ENCODE measurements around the gene GOT2.

The GOT2 gene

GRCh38 chr16:58733248-58733670 is 857 bp downstream of the GOT2 start:
- TF ChIP-seq CTCF (conservative IDR thresholded peaks at IDR 0.05; ENCODE audit: control insufficient read depth, insufficient read depth, low read depth, low read length), result no peak
- peak overlapping the region; percentile 85 for H3K4me3 ChIP-seq (ENCODE audit: control insufficient read depth, low read depth, low read length)
- peak; percentile 36 for DNase-seq (ENCODE audit: low read depth)

DNA sequence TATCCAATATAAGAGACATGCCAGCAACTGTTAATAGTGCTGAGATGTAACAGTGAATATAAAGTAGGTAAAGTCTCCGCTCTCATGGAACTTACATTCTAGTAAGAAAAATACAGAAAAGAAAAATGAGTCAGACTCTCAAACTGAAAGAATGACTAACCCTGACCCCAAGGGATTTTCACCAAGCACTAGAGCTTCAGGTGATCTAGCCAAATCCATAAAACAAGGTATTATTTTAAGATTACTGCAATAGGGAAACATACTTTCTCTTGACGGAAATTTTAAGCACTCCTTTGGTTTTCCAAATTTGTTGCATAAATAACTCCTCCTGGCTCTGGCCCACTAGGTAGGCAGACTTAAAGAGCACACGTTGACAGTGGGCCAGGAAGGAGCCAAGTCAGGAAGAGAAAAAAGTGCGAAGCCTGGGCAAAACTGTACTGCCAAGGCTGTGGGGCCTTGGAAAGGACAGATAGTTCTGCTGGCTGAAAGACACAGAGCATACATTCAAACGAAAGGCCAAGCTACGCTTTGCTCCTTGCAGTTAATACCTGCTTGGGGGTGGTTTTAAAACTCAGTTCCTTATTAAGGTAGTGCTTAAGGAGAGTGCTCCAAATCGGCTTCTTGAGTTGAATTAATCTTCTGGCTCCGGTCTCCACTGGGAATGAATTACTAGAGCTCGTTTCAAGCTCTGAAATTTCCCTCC is 1.4 kb downstream of the GOT2 start:
- no peak for TF ChIP-seq CTCF (conservative IDR thresholded peaks at IDR 0.05; ENCODE audit: control insufficient read depth, insufficient read depth, low read depth, low read length)
- DNase-seq (ENCODE audit: low read depth), result peak; percentile 80
- H3K4me3 ChIP-seq (ENCODE audit: control insufficient read depth, low read depth, low read length), result peak overlapping the region; percentile 85

- no peak overlapping the region for H3K4me3 ChIP-seq (ENCODE audit: control insufficient read depth, low read depth, low read length)
- DNase-seq (ENCODE audit: low read depth), result no peak
- TF ChIP-seq CTCF (conservative IDR thresholded peaks at IDR 0.05; ENCODE audit: control insufficient read depth, insufficient read depth, low read depth, low read length), result no peak
Measured at GRCh38 chr16:58730724-58731370, 3.3 kb downstream of the GOT2 start.

- TF ChIP-seq CTCF (conservative IDR thresholded peaks at IDR 0.05; ENCODE audit: control insufficient read depth, insufficient read depth, low read depth, low read length), result no peak
- DNase-seq (ENCODE audit: low read depth), result no peak
- no peak overlapping the region for H3K4me3 ChIP-seq (ENCODE audit: control insufficient read depth, low read depth, low read length)
Measured at GRCh38 chr16:58727796-58728568, 6.1 kb downstream of the GOT2 start.

GRCh38 chr16:58727028-58727781 is 6.9 kb downstream of the GOT2 start:
- no peak for TF ChIP-seq CTCF (conservative IDR thresholded peaks at IDR 0.05; ENCODE audit: control insufficient read depth, insufficient read depth, low read depth, low read length)
- H3K4me3 ChIP-seq (ENCODE audit: control insufficient read depth, low read depth, low read length), result no peak overlapping the region
- DNase-seq (ENCODE audit: low read depth), result no peak

DNA sequence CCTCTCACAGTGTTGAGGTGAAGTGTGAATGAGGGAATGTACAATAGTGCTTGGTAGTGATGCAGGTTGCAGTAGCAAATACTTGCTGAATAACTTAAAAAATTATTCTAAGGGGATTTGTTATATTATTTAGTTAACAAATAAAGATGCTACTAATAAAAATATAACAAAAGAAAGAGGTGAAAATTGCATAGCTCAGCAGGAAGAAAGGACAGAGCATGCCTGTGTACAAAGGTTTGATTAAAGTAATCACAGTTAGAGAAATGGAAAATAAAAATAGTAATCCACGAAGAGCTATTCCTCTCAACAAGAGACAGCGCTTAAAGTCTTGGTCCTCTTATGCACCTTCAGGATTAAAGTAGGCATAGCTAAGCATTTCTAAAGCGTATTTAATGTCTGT is 11.0 kb downstream of the GOT2 start:
- no peak overlapping the region for H3K4me3 ChIP-seq (ENCODE audit: control insufficient read depth, low read depth, low read length)
- TF ChIP-seq CTCF (conservative IDR thresholded peaks at IDR 0.05; ENCODE audit: control insufficient read depth, insufficient read depth, low read depth, low read length), result no peak
- no peak for DNase-seq (ENCODE audit: low read depth)

Measured in fibroblast of mammary gland (primary cell).